GM21786 (cell line): ENCODE results near the gene LGALS7.
"Not testable (repeated sequence)": the region's sequence is repeated elsewhere in the genome, so short reads cannot be mapped to it uniquely, and the experiment has no call there.

Source experiments
- ATAC-seq: cut with Tn5 transposase; IDR thresholded peaks from one replicate; pipeline ENCODE4 v1.9.1; 2021; ENCODE audit not compliant: unreplicated experiment

Gene LGALS7

GRCh38 chr19:38773469-38774177 lies at the start of gene LGALS7:
Gene LGALS7 (minus strand): TSS chr19:38773517. CDS start chr19:38773492, 25 bp downstream.
- no peak for ATAC-seq

GRCh38 chr19:38821230-38821825 lies 48.0 kb upstream of the LGALS7 start:
- not testable (repeated sequence) for ATAC-seq

GRCh38 chr19:38819231-38819920 lies 46.1 kb upstream of the LGALS7 start:
- ATAC-seq, result no peak

DNA sequence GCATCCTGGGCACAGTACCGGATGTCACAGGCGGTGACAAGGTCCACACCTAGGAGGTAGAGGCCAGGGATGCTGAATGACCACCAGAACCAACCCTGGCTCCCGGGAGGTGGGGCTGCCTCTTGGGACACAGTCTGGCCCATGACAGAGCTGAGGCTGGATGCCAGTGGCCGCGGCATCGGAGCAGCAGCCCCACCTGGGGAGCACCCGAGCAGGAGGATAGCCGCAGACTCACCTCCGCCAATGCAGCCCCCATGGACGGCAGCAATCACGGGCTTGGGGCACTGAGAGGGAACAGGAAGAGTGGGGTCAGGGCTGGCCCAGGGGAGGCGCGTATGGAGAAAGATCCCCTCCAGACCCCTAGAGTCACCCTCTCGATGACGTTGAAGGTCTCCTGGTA lies 43.8 kb upstream of the LGALS7 start:
- no peak for ATAC-seq

DNA sequence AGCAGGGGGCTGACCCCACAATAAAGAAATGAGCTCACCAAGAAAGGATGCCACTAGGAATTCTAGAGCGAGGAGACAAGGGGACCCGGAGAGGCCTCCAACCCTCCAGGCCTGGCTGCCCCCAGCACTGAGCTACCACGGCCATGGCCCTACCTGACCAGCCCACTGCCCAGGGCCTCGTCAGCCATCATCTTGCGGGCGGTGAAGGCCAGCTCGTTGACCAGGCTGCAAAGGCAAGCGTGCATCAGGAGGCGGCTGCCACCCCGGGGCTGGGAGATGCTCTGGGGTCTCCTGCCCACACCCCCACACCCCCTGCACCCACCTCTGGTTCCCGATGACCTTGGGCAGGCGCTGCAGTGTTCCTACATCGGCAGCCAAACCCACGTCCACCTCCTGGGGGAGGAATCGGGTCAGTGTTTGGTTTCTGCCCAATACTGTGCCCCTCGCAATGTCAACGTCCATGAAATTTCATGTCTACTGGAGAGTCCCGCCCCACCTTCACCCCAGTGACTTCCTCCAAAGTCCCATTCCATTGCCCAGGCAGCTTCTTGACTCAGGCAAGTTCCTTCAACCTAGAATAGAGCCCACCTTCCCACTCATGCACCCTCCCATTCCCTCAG lies 42.9 kb upstream of the LGALS7 start:
- no peak for ATAC-seq

DNA sequence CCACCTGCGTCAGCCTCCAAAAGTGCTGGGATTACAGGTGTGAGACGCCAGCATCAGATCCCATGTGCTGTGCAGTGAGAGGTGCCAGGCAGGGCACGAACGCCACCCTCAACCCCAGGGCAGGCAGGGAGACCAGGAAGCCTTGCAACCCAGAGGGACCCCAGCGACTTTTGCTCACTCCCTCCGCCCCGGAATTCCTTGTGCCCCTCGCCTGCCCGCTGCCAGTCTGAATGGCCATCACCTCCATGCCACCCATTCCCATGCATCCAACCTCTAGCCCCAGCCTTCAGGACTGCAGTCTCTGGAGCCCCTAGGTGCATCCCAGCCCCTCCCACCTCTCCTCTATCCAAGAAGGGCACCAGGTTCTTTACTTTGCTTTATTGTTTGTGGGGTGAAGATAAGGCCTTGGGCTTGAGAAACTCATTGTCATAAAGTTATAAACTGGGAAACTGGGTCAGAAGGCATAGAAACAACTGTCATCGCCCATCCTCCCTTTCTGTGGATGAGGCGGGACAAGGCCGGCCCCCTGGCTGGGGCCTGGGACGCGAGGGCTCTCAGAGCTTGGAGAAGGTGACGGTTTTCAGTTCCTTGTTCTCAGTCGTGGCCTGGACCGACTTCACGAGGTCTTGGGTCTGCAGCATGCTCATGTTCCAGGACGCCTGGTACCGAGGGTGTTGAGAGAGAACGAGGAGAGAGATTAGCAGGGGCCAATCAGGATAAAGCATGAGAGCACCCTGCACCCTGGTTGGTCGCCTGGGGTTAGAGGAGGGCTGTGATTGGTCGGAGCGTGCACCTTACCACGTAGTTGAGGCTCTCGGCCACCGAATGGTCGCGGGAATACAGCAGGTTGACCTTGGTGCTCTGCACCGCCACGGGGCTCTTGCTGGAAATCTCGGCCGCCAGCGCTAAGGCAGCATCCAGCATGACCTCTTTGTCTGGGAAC lies 42.0 kb upstream of the LGALS7 start:
- no peak for ATAC-seq

- ATAC-seq, result not testable (repeated sequence)
These were observed 40.6 kb upstream of the LGALS7 start for GRCh38 chr19:38813932-38814331.

DNA sequence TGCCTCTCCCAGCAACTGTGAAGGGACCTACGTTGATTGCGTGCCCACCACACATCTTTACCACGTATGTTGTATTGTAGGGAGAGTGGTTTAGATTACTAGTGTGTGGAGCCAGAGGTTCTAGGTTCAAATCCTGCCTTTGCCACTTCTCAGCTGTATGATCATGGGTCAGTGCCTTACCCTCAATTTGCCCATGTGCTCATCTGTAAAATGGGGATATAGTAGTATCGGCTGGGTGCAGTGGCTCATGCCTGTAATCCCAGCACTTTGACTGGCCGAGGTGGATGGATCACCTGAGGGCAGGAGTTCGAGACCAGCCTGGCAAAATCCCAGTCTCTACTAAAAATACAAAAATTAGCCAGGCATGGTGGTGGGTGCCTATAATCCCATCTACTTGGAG lies 40.0 kb upstream of the LGALS7 start:
- ATAC-seq, result no peak

DNA sequence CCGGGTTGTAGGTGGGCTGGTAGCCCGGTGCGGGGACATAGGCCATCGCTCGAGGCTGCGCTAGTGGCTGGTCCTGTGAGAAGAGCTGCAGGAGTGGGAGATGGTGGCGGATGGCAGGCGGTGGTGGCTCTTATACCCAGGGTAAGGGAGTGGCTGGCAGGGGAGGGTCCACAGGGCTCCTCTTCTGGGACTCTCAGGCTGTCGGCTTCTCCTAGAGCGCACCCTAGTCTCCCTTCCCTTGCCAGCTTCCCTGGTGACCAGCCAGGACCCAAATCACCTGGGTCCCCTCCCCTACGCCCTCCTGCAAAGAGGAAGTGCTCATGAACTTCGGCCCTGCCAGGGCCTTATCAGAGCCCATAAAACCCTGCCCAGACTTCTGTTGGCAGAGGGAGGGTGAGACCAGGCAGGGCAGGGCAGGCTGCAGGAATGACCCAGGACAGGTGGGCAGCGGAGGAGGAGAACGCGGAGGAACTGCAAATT lies 39.6 kb upstream of the LGALS7 start, which contains the start of gene LGALS4:
Gene LGALS4 (minus strand): TSS at position 105 of the 480 bp plus-strand sequence. CDS start 59 bp downstream, at position 46.
- no peak for ATAC-seq

DNA sequence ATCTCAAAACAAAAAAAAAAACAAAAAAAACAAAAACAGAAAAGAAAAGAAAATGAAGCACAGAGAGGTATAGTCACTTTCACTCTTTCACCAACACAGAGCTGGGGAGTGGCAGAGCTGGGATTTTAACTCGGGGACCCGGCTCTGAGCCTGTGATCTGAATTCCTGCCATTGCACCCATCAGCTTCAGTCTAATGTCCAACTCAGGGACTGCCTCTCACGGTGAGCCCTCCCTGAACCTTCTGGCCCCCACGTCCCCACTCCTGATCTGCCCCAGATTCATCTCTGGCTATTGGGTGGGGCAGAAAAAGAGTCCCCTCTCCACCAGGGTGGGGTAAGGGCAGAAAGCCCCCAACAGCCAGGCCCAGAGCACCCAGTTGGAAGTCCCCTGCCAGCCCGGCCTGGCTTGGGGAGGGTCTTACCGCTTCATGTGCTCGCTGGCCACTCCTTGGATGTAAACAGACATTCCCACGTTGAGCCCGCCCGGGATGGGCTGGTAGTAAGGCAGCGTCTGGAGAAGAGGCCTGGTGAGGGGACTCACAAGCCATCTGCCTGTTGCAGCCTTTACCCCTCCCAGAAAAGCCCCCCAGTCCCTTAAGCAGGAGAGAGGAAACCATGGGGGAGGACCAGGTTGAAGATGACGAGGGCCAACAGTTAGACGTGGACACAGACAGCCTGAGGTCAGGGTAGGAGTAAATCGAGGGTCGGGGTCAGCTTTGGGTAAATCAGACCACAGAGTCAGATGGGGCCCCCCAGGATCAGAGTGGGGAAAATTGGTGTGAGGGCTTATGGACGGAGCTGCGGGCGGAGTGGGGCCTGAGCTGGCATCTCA lies 38.9 kb upstream of the LGALS7 start:
- no peak for ATAC-seq

- ATAC-seq, result no peak
These were observed 36.4 kb upstream of the LGALS7 start for GRCh38 chr19:38809592-38810252.

- no peak for ATAC-seq
These were observed 35.4 kb upstream of the LGALS7 start for GRCh38 chr19:38808741-38809140.

DNA sequence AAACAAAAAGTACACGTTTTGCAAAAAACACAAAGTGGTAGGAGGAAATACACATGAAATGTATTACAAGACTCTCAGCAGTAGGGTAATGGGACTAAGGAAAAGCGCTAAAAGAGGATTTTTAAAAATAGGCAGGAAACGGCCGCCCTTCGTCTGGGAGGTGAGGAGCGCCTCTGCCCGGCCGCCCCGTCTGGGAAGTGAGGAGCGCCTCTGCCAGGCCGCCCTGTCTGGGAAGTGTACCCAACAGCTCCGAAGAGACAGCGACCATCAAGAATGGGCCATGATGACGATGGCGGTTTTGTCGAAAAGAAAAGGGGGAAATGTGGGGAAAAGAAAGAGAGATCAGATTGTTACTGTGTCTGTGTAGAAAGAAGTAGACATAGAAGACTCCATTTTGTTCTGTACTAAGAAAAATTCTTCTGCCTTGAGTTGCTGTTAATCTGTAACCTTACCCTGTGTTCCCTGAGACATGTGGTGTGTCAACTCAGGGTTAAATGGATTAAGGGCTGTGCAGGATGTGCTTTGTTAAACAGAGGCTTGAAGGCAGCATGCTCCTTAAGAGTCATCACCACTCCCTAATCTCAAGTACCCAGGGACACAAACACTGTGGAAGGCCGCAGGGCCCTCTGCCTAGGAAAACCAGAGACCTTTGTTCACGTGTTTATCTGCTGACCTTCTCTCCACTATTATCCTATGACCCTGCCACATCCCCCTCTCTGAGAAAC lies 34.2 kb upstream of the LGALS7 start:
- not testable (repeated sequence) for ATAC-seq

- no peak for ATAC-seq
These were observed 33.1 kb upstream of the LGALS7 start for GRCh38 chr19:38806371-38806770.

GRCh38 chr19:38805180-38805579 lies 31.9 kb upstream of the LGALS7 start:
- no peak for ATAC-seq

GRCh38 chr19:38803543-38803942 lies 30.2 kb upstream of the LGALS7 start:
- no peak for ATAC-seq

DNA sequence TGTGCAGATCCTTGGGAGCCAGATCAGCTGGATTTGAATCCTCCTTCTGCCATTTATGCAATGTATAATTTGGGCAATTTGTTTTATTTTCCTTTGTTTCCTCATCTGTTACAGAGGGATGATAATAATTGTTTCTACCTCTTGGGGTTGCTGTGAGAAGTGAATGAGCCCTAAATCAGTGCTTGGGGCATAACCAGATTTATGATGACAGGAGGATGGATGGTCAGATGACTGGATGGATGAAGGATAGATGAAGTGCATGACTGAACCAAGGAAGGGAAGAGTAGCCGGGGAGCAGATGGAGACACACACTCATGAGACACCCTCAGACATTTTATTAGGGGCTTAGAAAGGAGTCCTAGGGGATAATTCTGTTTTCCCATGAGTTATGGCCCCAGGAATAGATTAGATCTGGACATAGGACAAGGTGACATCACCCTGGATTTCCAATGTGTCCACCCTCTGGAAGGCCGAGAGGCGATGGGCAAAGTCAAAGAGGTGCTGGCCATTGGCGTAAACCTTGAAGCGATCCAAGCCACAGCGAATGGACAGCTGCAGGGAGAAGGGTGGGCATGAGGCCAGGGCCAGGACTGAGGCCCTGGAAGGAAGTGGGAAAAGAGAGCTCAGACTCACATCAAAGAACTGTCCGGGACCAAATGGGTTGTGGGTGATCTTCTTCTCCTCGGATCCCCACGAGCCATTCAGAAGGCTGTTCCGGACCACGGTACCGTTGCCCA lies 28.2 kb upstream of the LGALS7 start:
- no peak for ATAC-seq
